ENCODE data around the gene RNF212B. TPM values are rescaled to one million over a fixed set of nuclear protein-coding genes. Genes with fewer than 3 reads are reported as not detected.

The RNF212B gene
- total and polyA plus RNA-seq, 2 of the 13 experiments (the other 11 are each of a cell fraction or from before 2014, with no cell fraction given), result 0.05 TPM; not detected in 1

DNA sequence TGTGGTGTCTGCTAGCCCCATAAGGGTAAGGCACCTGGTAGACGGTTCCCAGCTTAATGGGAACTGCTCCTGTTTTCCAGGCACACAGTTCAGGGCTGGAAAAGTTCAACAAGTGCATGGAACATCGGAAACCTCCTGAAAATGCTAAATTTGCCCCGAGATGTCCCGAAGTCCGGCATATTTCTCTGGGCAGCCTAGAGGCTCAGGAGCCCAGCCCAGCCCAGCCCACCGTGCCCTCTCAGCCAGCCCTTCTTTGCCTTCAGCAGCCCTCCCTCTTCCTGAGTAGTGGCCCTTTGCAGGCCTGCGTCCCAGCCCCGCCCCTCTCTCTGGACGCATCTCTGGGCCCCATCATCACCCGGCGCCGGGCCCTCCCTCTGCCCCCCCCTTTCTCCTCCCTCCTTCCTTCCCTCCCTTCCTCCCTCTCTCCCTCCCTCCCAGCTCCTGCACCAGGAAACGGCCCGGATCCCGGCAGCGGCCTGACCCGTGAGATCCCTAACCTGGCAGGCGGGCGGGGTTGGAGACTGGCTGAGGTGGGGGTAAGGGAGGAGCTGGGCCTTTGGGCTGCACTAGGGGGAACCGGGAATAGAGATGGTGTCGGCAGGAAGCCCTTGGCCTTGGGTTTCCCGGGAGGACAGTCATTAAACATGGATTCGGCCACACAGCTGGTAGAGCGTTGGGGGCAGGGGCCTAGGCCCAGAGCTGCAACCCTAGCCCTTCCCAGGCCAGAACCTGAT, 68.8 kb downstream of the RNF212B start, which contains the start of gene BCL2L2 (continued):
- TF ChIP-seq, protein P1, sequence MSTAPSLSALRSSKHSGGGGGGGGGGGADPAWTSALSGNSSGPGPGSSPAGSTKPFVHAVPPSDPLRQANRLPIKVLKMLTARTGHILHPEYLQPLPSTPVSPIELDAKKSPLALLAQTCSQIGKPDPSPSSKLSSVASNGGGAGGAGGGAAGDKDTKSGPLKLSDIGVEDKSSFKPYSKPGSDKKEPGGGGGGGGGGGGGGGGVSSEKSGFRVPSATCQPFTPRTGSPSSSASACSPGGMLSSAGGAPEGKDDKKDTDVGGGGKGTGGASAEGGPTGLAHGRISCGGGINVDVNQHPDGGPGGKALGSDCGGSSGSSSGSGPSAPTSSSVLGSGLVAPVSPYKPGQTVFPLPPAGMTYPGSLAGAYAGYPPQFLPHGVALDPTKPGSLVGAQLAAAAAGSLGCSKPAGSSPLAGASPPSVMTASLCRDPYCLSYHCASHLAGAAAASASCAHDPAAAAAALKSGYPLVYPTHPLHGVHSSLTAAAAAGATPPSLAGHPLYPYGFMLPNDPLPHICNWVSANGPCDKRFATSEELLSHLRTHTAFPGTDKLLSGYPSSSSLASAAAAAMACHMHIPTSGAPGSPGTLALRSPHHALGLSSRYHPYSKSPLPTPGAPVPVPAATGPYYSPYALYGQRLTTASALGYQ (CRISPR knock-in tag; IDR thresholded peaks at IDR 0.05), result 0 out of 2 replicates have a peak, but pooled peaks have one; percentile 77
- TF ChIP-seq ZNF546 (CRISPR knock-in tag; conservative IDR thresholded peaks at IDR 0.05) (peak; percentile 66; the same call in 1 of the 2 replicates), ZNF678 (CRISPR knock-in tag; IDR thresholded peaks at IDR 0.05) (no peak), PLRG1 (conservative IDR thresholded peaks at IDR 0.05) (no peak), ZBTB8A (CRISPR knock-in tag; IDR thresholded peaks at IDR 0.05; ENCODE audit: borderline replicate concordance, low read depth) (peak; percentile 98), SRSF9 (IDR thresholded peaks at IDR 0.05; ENCODE audit: borderline replicate concordance, insufficient read depth, low read depth, low read length, poor library complexity, severe bottlenecking) (no peak), SIX1 (CRISPR knock-in tag; IDR thresholded peaks at IDR 0.05; ENCODE audit: borderline replicate concordance) (no peak; the same call in none of the 2 replicates), ZBTB20 (CRISPR knock-in tag; IDR thresholded peaks at IDR 0.05; ENCODE audit: borderline replicate concordance, low read depth) (peak; percentile 70), IKZF1 (IDR thresholded peaks at IDR 0.05) (no peak), RFX5 (IDR thresholded peaks at IDR 0.05; ENCODE audit: low read depth, low read length) (peak; percentile 55)
- TF ChIP-seq, protein P2, sequence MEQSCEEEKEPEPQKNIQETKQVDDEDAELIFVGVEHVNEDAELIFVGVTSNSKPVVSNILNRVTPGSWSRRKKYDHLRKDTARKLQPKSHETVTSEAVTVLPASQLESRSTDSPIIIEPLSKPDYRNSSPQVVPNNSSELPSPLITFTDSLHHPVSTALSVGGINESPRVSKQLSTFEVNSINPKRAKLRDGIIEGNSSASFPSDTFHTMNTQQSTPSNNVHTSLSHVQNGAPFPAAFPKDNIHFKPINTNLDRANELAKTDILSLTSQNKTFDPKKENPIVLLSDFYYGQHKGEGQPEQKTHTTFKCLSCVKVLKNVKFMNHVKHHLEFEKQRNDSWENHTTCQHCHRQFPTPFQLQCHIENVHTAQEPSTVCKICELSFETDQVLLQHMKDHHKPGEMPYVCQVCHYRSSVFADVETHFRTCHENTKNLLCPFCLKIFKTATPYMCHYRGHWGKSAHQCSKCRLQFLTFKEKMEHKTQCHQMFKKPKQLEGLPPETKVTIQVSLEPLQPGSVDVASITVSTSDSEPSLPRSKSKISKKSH (CRISPR knock-in tag; IDR thresholded peaks at IDR 0.05; ENCODE audit: borderline replicate concordance), result peak; percentile 90
- TF ChIP-seq, protein P3, sequence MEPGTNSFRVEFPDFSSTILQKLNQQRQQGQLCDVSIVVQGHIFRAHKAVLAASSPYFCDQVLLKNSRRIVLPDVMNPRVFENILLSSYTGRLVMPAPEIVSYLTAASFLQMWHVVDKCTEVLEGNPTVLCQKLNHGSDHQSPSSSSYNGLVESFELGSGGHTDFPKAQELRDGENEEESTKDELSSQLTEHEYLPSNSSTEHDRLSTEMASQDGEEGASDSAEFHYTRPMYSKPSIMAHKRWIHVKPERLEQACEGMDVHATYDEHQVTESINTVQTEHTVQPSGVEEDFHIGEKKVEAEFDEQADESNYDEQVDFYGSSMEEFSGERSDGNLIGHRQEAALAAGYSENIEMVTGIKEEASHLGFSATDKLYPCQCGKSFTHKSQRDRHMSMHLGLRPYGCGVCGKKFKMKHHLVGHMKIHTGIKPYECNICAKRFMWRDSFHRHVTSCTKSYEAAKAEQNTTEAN (CRISPR knock-in tag; conservative IDR thresholded peaks at IDR 0.05), result peak; percentile 78; the same call in 1 of the 2 replicates
- TF ChIP-seq, protein P4, sequence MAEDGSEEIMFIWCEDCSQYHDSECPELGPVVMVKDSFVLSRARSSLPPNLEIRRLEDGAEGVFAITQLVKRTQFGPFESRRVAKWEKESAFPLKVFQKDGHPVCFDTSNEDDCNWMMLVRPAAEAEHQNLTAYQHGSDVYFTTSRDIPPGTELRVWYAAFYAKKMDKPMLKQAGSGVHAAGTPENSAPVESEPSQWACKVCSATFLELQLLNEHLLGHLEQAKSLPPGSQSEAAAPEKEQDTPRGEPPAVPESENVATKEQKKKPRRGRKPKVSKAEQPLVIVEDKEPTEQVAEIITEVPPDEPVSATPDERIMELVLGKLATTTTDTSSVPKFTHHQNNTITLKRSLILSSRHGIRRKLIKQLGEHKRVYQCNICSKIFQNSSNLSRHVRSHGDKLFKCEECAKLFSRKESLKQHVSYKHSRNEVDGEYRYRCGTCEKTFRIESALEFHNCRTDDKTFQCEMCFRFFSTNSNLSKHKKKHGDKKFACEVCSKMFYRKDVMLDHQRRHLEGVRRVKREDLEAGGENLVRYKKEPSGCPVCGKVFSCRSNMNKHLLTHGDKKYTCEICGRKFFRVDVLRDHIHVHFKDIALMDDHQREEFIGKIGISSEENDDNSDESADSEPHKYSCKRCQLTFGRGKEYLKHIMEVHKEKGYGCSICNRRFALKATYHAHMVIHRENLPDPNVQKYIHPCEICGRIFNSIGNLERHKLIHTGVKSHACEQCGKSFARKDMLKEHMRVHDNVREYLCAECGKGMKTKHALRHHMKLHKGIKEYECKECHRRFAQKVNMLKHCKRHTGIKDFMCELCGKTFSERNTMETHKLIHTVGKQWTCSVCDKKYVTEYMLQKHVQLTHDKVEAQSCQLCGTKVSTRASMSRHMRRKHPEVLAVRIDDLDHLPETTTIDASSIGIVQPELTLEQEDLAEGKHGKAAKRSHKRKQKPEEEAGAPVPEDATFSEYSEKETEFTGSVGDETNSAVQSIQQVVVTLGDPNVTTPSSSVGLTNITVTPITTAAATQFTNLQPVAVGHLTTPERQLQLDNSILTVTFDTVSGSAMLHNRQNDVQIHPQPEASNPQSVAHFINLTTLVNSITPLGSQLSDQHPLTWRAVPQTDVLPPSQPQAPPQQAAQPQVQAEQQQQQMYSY (CRISPR knock-in tag; IDR thresholded peaks at IDR 0.05), result 0 out of 2 replicates have a peak, but pooled peaks have one; percentile 10
- TF ChIP-seq, protein P5, sequence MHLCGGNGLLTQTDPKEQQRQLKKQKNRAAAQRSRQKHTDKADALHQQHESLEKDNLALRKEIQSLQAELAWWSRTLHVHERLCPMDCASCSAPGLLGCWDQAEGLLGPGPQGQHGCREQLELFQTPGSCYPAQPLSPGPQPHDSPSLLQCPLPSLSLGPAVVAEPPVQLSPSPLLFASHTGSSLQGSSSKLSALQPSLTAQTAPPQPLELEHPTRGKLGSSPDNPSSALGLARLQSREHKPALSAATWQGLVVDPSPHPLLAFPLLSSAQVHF (CRISPR knock-in tag; IDR thresholded peaks at IDR 0.05), result no peak

Measured in HepG2 (cell line).